ENCODE data around the gene TMEM108. TPM values are rescaled to one million over a fixed set of nuclear protein-coding genes. Genes with fewer than 3 reads are reported as not detected.
A peak's percentile ranks its signal among the peaks of the same experiment; 100 is the strongest.

The TMEM108 gene
- polyA plus RNA-seq, 1 donor from 2014 or later, result 2.1 TPM

DNA sequence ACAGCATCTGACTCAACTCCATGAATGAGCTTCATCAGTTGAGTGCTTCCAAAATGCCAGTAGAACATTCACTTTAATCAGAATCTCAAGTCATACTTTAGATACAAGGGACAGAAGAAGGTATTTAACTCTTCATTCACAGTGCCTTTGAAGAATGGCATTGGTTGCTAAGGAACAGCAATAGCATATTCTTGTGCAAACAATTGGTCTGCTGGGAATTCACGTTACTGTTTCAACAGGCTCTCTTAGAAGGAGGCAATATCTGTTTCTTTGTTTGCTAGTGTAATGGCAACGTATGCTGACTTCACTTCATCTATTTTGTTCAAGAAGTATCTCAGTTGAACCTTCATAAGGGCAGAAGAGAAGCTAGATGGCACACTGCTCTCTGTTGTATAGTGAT is 113.9 kb downstream of the TMEM108 start:
- H3F3A ChIP-seq (ENCODE audit: insufficient read depth, low read length, poor library complexity, severe bottlenecking), result no peaks in the 10 kb centered on the region
- peak overlapping the region; percentile 7 for H3K4me2 ChIP-seq (ENCODE audit: low read length)
- no peaks in the 10 kb centered on the region for H3K9me2 ChIP-seq (ENCODE audit: insufficient read depth, low read length)
- no peaks in the 10 kb centered on the region for H4K20me1 ChIP-seq (ENCODE audit: insufficient read depth)
- no peaks in the 10 kb centered on the region for H3K27me3 ChIP-seq (ENCODE audit: insufficient read depth, low read depth, low read length)
- no peaks in the 10 kb centered on the region for H3K9me3 ChIP-seq (ENCODE audit: low read length)
- H3K27ac ChIP-seq (ENCODE audit: low read length), result peak overlapping the region; percentile 37
- H3K4me3 ChIP-seq (ENCODE audit: low read length), result peak overlapping the region; percentile 37
- no peak overlapping the region for H2AFZ ChIP-seq (ENCODE audit: low read depth, low read length)
- H3K9ac ChIP-seq (ENCODE audit: low read length), result no peak overlapping the region
- H3K79me2 ChIP-seq (replicated peaks; ENCODE audit: insufficient read depth, low read length), result no peaks in the 10 kb centered on the region
- no peaks in the 10 kb centered on the region for H3K36me3 ChIP-seq (ENCODE audit: insufficient read depth, low read length)
- TF ChIP-seq EP300 (conservative IDR thresholded peaks at IDR 0.05; ENCODE audit: poor library complexity, severe bottlenecking), result peak; percentile 34
- TF ChIP-seq POLR2AphosphoS5 (IDR thresholded peaks at IDR 0.05), result peak; percentile 59
- no peak for TF ChIP-seq RAD21 (conservative IDR thresholded peaks at IDR 0.05)

DNA sequence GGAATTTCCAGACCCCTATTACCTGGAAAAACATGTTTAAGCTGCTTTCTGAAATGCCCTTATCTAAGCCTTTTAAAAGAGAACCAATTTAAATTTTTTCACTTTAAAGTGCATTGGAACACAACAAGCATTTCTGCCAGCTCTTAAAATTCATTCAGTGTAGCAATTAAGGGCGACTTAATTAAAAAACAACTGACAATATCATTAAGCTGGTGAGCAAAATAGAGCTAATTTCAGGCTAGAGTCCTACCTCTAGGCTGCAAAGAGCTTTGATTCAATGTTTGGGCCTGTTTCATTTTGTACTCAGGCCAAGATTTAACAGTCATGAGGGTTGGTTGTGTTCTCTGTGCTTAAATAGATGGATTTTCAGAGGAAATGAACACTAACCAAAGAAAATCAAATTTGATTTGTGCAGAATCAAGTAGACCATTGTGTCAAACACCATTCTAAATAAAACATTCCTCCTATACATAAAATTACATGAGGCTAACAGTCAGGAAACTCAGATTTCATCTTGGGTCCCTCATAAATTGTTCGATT is 114.6 kb downstream of the TMEM108 start:
- no peak overlapping the region for H3K9ac ChIP-seq (ENCODE audit: low read length)
- no peaks in the 10 kb centered on the region for H3K9me3 ChIP-seq (ENCODE audit: low read length)
- peak overlapping the region; percentile 37 for H3K27ac ChIP-seq (ENCODE audit: low read length)
- H3K36me3 ChIP-seq (ENCODE audit: insufficient read depth, low read length), result no peaks in the 10 kb centered on the region
- H4K20me1 ChIP-seq (ENCODE audit: insufficient read depth), result no peaks in the 10 kb centered on the region
- H3K4me2 ChIP-seq (ENCODE audit: low read length), result no peak overlapping the region
- H3K4me3 ChIP-seq (ENCODE audit: low read length), result peak overlapping the region; percentile 37
- H3F3A ChIP-seq (ENCODE audit: insufficient read depth, low read length, poor library complexity, severe bottlenecking), result no peaks in the 10 kb centered on the region
- H3K27me3 ChIP-seq (ENCODE audit: insufficient read depth, low read depth, low read length), result no peaks in the 10 kb centered on the region
- H3K9me2 ChIP-seq (ENCODE audit: insufficient read depth, low read length), result no peaks in the 10 kb centered on the region
- no peaks in the 10 kb centered on the region for H3K79me2 ChIP-seq (replicated peaks; ENCODE audit: insufficient read depth, low read length)
- TF ChIP-seq TAF1 (IDR thresholded peaks at IDR 0.05; ENCODE audit: low read depth) (no peak), RAD21 (conservative IDR thresholded peaks at IDR 0.05) (no peak), SMC3 (conservative IDR thresholded peaks at IDR 0.05; ENCODE audit: poor library complexity) (no peak), POLR2AphosphoS5 (IDR thresholded peaks at IDR 0.05) (no peak), EP300 (conservative IDR thresholded peaks at IDR 0.05; ENCODE audit: poor library complexity, severe bottlenecking) (no peak)
- TF ChIP-seq, protein P1, sequence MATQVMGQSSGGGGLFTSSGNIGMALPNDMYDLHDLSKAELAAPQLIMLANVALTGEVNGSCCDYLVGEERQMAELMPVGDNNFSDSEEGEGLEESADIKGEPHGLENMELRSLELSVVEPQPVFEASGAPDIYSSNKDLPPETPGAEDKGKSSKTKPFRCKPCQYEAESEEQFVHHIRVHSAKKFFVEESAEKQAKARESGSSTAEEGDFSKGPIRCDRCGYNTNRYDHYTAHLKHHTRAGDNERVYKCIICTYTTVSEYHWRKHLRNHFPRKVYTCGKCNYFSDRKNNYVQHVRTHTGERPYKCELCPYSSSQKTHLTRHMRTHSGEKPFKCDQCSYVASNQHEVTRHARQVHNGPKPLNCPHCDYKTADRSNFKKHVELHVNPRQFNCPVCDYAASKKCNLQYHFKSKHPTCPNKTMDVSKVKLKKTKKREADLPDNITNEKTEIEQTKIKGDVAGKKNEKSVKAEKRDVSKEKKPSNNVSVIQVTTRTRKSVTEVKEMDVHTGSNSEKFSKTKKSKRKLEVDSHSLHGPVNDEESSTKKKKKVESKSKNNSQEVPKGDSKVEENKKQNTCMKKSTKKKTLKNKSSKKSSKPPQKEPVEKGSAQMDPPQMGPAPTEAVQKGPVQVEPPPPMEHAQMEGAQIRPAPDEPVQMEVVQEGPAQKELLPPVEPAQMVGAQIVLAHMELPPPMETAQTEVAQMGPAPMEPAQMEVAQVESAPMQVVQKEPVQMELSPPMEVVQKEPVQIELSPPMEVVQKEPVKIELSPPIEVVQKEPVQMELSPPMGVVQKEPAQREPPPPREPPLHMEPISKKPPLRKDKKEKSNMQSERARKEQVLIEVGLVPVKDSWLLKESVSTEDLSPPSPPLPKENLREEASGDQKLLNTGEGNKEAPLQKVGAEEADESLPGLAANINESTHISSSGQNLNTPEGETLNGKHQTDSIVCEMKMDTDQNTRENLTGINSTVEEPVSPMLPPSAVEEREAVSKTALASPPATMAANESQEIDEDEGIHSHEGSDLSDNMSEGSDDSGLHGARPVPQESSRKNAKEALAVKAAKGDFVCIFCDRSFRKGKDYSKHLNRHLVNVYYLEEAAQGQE (IDR thresholded peaks at IDR 0.05; ENCODE audit: borderline replicate concordance), result no peak
- TF ChIP-seq, protein P2, sequence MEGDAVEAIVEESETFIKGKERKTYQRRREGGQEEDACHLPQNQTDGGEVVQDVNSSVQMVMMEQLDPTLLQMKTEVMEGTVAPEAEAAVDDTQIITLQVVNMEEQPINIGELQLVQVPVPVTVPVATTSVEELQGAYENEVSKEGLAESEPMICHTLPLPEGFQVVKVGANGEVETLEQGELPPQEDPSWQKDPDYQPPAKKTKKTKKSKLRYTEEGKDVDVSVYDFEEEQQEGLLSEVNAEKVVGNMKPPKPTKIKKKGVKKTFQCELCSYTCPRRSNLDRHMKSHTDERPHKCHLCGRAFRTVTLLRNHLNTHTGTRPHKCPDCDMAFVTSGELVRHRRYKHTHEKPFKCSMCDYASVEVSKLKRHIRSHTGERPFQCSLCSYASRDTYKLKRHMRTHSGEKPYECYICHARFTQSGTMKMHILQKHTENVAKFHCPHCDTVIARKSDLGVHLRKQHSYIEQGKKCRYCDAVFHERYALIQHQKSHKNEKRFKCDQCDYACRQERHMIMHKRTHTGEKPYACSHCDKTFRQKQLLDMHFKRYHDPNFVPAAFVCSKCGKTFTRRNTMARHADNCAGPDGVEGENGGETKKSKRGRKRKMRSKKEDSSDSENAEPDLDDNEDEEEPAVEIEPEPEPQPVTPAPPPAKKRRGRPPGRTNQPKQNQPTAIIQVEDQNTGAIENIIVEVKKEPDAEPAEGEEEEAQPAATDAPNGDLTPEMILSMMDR (IDR thresholded peaks at IDR 0.05; ENCODE audit: poor library complexity, severe bottlenecking), result no peak
- no peak overlapping the region for H2AFZ ChIP-seq (ENCODE audit: low read depth, low read length)

DNA sequence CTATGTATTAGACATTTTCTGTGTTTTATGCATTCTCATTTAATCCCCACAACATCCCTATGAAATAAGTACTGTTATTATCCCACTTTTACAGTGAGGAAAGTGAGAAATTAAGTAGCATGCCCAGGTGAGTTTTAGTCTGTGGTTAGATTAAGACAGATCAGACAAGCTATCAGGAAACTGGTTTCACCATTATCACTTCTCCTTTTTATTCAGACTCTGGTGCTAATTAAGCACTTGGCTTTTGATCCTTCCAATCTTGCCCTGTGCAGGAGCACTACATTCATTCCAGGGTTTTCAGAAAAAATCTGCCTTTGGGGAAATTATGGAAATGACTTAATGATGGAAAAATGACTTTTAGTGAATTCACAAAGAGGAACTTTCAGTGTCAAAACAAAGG is 115.2 kb downstream of the TMEM108 start:
- Histone ChIP-seq H3K79me2 (replicated peaks; ENCODE audit: insufficient read depth, low read length) (no peaks in the 10 kb centered on the region), H3K27me3 (ENCODE audit: insufficient read depth, low read depth, low read length) (no peaks in the 10 kb centered on the region), H3K27ac (ENCODE audit: low read length) (no peak overlapping the region), H2AFZ (ENCODE audit: low read depth, low read length) (no peak overlapping the region), H3K36me3 (ENCODE audit: insufficient read depth, low read length) (no peaks in the 10 kb centered on the region), H3K9me2 (ENCODE audit: insufficient read depth, low read length) (no peaks in the 10 kb centered on the region), H3K4me2 (ENCODE audit: low read length) (no peak overlapping the region), H3K9me3 (ENCODE audit: low read length) (no peaks in the 10 kb centered on the region), H3F3A (ENCODE audit: insufficient read depth, low read length, poor library complexity, severe bottlenecking) (no peaks in the 10 kb centered on the region), H3K9ac (ENCODE audit: low read length) (no peak overlapping the region), H3K4me3 (ENCODE audit: low read length) (no peak overlapping the region), H4K20me1 (ENCODE audit: insufficient read depth) (no peaks in the 10 kb centered on the region)
- TF ChIP-seq, protein P1 (IDR thresholded peaks at IDR 0.05; ENCODE audit: borderline replicate concordance), result no peak
- TF ChIP-seq, protein P2 (IDR thresholded peaks at IDR 0.05; ENCODE audit: poor library complexity, severe bottlenecking), result no peak
- TF ChIP-seq RAD21 (conservative IDR thresholded peaks at IDR 0.05) (no peak), SMC3 (conservative IDR thresholded peaks at IDR 0.05; ENCODE audit: poor library complexity) (no peak), TAF1 (IDR thresholded peaks at IDR 0.05; ENCODE audit: low read depth) (no peak), POLR2AphosphoS5 (IDR thresholded peaks at IDR 0.05) (no peak), EZH2 (IDR thresholded peaks at IDR 0.05; ENCODE audit: borderline replicate concordance, insufficient read depth, low read length, poor library complexity, severe bottlenecking) (no peak), EP300 (conservative IDR thresholded peaks at IDR 0.05; ENCODE audit: poor library complexity, severe bottlenecking) (no peak), MXI1 (conservative IDR thresholded peaks at IDR 0.05; ENCODE audit: poor library complexity, severe bottlenecking) (no peak)

All from neural cell (in vitro differentiated cells).